WERI-Rb-1 (cell line): Measurements from ENCODE around the gene EHD3.

Experiments used
- DNase-seq: peaks from one replicate; pipeline ENCODE4 v3.0.0-alpha.2; 2020
- H3K27ac ChIP-seq: fragments of 250-450 bp; sonication (Bioruptor Pico); 2 replicates; pipeline ENCODE4 v1.5.1; 2020; ENCODE audit warnings: mild to moderate bottlenecking, moderate library complexity
- H3K27me3 ChIP-seq: fragments of 250-450 bp; sonication (Bioruptor Pico); 2 replicates; pipeline ENCODE4 v1.5.1; 2021; ENCODE audit warnings: mild to moderate bottlenecking, low read depth, moderate library complexity; ENCODE audit not compliant: insufficient read depth, severe bottlenecking
- H3K36me3 ChIP-seq: fragments of 250-450 bp; sonication (Bioruptor Pico); 2 replicates; pipeline ENCODE4 v1.5.1; 2020; ENCODE audit warnings: mild to moderate bottlenecking, moderate library complexity
- H3K4me3 ChIP-seq: 2 replicates; pipeline ENCODE4 v1.5.1; 2011; ENCODE audit warnings: low read depth, mild to moderate bottlenecking, control low read depth, low read length
- H3K9me3 ChIP-seq: fragments of 250-450 bp; sonication (Bioruptor Pico); 2 replicates; pipeline ENCODE4 v1.5.1; 2021; ENCODE audit warnings: mild to moderate bottlenecking, moderate library complexity; ENCODE audit not compliant: severe bottlenecking
- TF ChIP-seq, protein P1 (sequence below): IDR thresholded peaks from 2 replicates; pipeline ENCODE4 v1.5.1; 2011; ENCODE audit warnings: low read depth, mild to moderate bottlenecking, control low read depth, inconsistent platforms, low read length

The EHD3 gene

DNA sequence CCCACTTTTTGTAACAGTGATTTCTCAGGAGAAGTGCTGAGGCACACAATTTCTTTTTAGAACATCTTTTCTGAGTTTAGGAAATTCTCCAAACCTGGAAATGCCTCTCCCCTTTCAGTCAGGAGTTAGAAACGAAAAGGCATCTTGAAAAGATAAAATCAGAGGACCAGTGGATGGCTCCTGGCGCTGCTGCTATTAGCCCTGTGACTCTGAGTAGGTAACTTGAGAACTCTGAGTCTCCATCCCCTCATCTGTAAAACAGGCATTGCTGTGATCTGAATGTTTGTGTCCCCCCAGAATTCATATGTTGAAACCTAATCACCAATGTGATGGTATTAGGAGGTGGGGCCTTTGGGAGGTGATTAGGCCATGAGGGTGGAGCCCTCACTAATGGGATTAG lies 50.2 kb downstream of the EHD3 start:
- no peak for DNase-seq

DNA sequence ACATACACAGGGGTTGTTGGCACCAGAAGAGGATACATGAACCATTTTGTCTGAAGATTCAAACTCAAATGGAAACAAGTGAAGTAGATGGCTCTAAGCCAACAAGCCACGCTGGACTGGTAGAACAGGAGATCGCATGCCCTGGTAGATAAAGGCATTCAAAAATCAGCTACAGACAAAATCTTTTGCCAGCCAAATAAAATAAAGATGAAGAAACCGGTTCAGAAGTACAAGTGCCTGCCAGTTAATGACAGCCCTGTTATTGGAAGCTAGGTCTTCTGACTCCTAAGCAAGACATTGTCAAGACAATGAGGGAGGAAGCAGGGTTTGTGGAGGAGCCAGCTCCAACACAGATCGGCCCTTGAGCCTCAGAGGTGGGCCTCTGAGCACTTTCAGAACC lies 52.3 kb downstream of the EHD3 start:
- H3K4me3 ChIP-seq = no peak overlapping the region
- no peaks in the 10 kb centered on the region for H3K27me3 ChIP-seq
- no peak overlapping the region for H3K27ac ChIP-seq
- no peak for DNase-seq
- TF ChIP-seq, protein P1, sequence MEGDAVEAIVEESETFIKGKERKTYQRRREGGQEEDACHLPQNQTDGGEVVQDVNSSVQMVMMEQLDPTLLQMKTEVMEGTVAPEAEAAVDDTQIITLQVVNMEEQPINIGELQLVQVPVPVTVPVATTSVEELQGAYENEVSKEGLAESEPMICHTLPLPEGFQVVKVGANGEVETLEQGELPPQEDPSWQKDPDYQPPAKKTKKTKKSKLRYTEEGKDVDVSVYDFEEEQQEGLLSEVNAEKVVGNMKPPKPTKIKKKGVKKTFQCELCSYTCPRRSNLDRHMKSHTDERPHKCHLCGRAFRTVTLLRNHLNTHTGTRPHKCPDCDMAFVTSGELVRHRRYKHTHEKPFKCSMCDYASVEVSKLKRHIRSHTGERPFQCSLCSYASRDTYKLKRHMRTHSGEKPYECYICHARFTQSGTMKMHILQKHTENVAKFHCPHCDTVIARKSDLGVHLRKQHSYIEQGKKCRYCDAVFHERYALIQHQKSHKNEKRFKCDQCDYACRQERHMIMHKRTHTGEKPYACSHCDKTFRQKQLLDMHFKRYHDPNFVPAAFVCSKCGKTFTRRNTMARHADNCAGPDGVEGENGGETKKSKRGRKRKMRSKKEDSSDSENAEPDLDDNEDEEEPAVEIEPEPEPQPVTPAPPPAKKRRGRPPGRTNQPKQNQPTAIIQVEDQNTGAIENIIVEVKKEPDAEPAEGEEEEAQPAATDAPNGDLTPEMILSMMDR = no peak
- H3K9me3 ChIP-seq = peaks cover 3% of the 10 kb centered on the region
- H3K36me3 ChIP-seq = no peaks in the 10 kb centered on the region

More for the DNA sequence above, 50.2 kb downstream of the EHD3 start:
- no peaks in the 10 kb centered on the region for H3K36me3 ChIP-seq
- no peak overlapping the region for H3K27ac ChIP-seq
- peaks cover 3% of the 10 kb centered on the region for H3K9me3 ChIP-seq
- TF ChIP-seq, protein P1 = no peak
- H3K27me3 ChIP-seq = no peaks in the 10 kb centered on the region
- no peak overlapping the region for H3K4me3 ChIP-seq

DNA sequence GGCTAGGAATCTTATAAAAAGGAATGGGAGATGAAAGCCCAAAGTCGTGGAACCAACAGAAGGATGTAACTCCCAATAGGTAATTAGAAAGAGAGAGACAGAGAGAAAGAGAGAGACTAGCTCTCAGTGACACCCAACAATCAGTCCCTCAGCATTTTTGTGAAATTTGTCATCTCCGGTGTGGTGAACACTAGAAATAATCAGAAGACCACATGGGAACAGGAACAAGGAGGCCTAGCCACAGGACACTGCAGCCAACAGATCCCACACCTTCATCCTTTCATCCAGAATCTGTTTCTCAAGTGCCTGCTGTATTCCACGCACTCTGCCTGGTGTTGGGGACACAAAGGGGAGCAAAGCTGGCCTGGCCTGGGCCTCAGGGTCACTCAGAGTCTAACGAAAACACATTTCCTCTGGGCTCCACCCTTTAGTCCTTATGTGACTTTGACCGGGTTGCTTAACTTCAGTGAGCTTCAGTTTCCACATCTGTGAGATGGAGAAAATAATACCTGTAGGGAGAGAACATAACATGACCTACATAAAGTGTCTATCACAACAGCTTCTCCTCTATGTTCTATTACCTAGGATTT lies 53.1 kb downstream of the EHD3 start:
- Histone ChIP-seq H3K36me3 (no peaks in the 10 kb centered on the region), H3K27ac (no peak overlapping the region), H3K4me3 (no peak overlapping the region), H3K9me3 (peaks cover 7% of the 10 kb centered on the region), H3K27me3 (no peaks in the 10 kb centered on the region)
- TF ChIP-seq, protein P1 = no peak
- no peak for DNase-seq

DNA sequence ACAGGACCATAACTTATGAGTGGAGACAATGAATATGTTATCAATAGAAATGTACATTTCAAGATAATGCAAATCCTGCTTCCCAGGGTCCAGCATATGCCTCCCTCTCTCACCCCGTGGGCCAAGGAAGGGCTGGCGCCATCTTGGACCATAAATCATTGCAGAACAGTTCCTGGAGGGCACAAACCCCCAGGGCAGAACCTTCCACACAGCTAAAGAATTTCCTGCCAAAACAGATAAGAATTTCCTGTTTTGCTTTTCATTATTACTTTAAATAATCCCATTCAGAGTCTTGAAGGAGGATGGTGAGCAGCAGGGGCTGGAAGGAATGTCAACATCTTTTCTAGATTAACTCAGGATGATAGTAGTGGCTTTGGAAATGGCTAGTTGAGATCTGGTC lies 53.7 kb downstream of the EHD3 start:
- TF ChIP-seq, protein P1 = no peak
- no peaks in the 10 kb centered on the region for H3K27me3 ChIP-seq
- no peak for DNase-seq
- H3K27ac ChIP-seq = no peak overlapping the region
- H3K36me3 ChIP-seq = no peaks in the 10 kb centered on the region
- H3K9me3 ChIP-seq = peaks cover 10% of the 10 kb centered on the region
- H3K4me3 ChIP-seq = no peak overlapping the region

DNA sequence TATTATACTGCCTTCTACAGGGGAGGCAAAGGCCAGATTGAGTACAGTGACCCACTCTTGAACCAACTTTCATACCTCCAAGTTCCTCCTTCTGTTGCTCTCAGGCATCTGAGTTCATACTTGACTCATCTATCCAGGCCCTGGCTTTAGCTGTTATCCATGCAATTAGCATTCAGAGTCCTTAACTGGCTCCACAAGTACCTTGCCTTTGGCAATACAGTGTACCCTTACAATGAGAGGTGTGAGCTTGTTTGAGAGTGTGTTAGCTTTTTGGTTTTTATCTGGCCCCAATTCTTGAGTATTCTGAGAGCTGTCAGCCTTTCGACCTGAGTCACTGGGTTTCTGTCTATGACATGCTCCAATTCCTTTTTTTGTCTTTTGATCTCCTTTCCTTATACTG lies 60.2 kb downstream of the EHD3 start:
- H3K9me3 ChIP-seq = peaks cover 6% of the 10 kb centered on the region
- no peaks in the 10 kb centered on the region for H3K27me3 ChIP-seq
- H3K27ac ChIP-seq = no peak overlapping the region
- TF ChIP-seq, protein P1 = no peak
- H3K36me3 ChIP-seq = no peaks in the 10 kb centered on the region
- H3K4me3 ChIP-seq = no peak overlapping the region
- no peak for DNase-seq

DNA sequence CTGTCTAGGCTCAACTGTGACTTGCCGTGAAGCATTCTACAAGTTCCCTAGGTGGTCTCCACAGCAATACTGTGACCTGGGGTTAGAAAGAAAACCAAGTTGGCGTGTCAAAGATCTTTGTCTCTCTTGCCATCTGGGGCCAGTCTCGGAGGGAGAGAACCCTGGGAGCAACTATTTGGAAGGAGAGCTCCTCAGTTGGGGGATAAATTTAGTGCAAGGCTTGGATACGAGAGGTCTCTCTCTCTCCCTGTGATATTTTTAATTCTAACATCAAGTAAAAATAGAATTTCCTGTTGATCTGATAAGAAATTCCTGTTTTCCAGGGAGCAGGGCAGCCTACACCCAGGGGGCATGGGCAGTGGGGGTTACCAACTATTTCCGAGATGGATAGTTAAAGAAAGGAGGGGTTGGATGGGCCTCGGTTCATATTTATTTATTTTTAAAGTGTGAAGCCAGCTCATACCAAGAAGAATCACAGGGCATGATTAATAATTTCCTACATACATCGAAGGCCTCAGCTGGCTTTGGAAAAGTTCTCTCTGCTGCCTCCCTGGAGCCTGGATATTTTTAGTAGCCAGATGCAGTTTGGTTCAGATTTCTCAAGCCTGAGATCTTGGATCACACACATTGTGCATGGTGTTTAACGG lies 62.8 kb downstream of the EHD3 start:
- no peaks in the 10 kb centered on the region for H3K27me3 ChIP-seq
- peaks cover 6% of the 10 kb centered on the region for H3K9me3 ChIP-seq
- TF ChIP-seq, protein P1 = no peak
- no peak overlapping the region for H3K4me3 ChIP-seq
- no peak overlapping the region for H3K27ac ChIP-seq
- H3K36me3 ChIP-seq = no peaks in the 10 kb centered on the region
- DNase-seq = no peak
